K562 (cell line): ENCODE results near the gene POLR2A. TPM values are rescaled to one million over a fixed set of nuclear protein-coding genes. Genes with fewer than 3 reads are reported as not detected.

Experiments used
- ATAC-seq: fragments of 200-7000 bp; cut with Tn5 transposase; 3 replicates; pipeline ENCODE4 v1.9.1; 2020; ENCODE audit warnings: moderate library complexity
- BruUV-seq: library from RNA; stranded (reverse); fragments of 400-500 nt; replicated peaks from 2 replicates; lab custom pipeline; 2021; lab: Mats Ljungman, UMichigan
- CTCF ChIA-PET: fragments of 300-600 bp; formaldehyde crosslinking; extraction: SDS; loops from one replicate; lab custom pipeline; 2021; ENCODE audit warnings: low intra/inter-chr PET ratio; lab: Yijun Ruan, JAX
- POLR2A ChIA-PET: fragments of 300-600, 350-650 bp; sonication (Branson Sonifier 250); formaldehyde crosslinking; extraction: SDS; loops from one replicate; lab custom pipeline; 2021; ENCODE audit warnings: antibody characterized with exemption, inconsistent platforms; lab: Yijun Ruan, JAX
- DNase-seq, 4 experiments: peaks; one replicate each; pipeline versions ENCODE4 v3.0.0 to v3.0.0-alpha.2; 2011 to 2018; ENCODE audit warnings: low spot score in 3 of 4, mixed read lengths in 3 of 4; ENCODE audit errors: extremely low read depth in 1 of 4
- FAIRE-seq: peaks from 2 replicates; lab custom pipeline; 2011; peaks lifted over from hg19 to GRCh38; lab: Jason Lieb, UNC
- H2AFZ ChIP-seq: 2 replicates; pipeline ENCODE4 v1.6.0; 2011; ENCODE audit warnings: low read depth, low read length, control low read depth, inconsistent platforms
- H3K27ac ChIP-seq: fragments of 200-600 bp; 3 replicates; pipeline ENCODE4 v1.8.0; 2011; ENCODE audit warnings: low read depth, mild to moderate bottlenecking, control low read depth, inconsistent platforms, low read length, moderate library complexity, mixed read lengths; ENCODE audit errors: extremely low read depth
- H3K27me3 ChIP-seq, 2 experiments: fragments of 300-600 bp in 1 of 2; 2 replicates in 1 of 2; 3 replicates in 1 of 2; pipeline versions ENCODE4 v1.6.0 to v1.8.0; 2011; ENCODE audit warnings: inconsistent platforms in 2 of 2, low read length in 2 of 2, mild to moderate bottlenecking in 1 of 2, mixed read lengths in 1 of 2, moderate library complexity in 1 of 2; ENCODE audit not compliant: control insufficient read depth in 2 of 2, insufficient read depth in 2 of 2
- H3K36me3 ChIP-seq: fragments of 300-600 bp; 3 replicates; pipeline ENCODE4 v1.8.0; 2011; ENCODE audit warnings: mild to moderate bottlenecking, low read length, inconsistent platforms; ENCODE audit not compliant: control insufficient read depth, insufficient read depth
- H3K4me1 ChIP-seq, 2 experiments: fragments of 200-600 bp in 1 of 2; replicated peaks in 1 of 2; 2 replicates in 1 of 2; 3 replicates in 1 of 2; pipeline versions ENCODE4 v1.5.1 to v1.8.0; 2011; ENCODE audit warnings: inconsistent platforms in 2 of 2, low read length in 2 of 2, mild to moderate bottlenecking in 1 of 2, mixed read lengths in 1 of 2, moderate library complexity in 1 of 2; ENCODE audit not compliant: control insufficient read depth in 2 of 2, insufficient read depth in 2 of 2
- H3K4me2 ChIP-seq: 2 replicates; pipeline ENCODE4 v1.6.1; 2011; ENCODE audit warnings: low read length, control low read depth, inconsistent platforms, mixed read lengths; ENCODE audit not compliant: insufficient read depth
- H3K4me3 ChIP-seq: fragments of 200-600 bp; sonication (generic), shearing (Covaris generic); 2 replicates; pipeline ENCODE4 v1.5.1; 2016; ENCODE audit warnings: control low read depth, inconsistent platforms
- H3K79me2 ChIP-seq: fragments of 200-600 bp; 3 replicates; pipeline ENCODE4 v1.8.0; 2011; ENCODE audit warnings: low read length, inconsistent platforms; ENCODE audit not compliant: control insufficient read depth, insufficient read depth
- H3K9ac ChIP-seq, 2 experiments: 2 replicates each; pipeline versions ENCODE4 v1.6.0 to v1.6.1; 2011; ENCODE audit warnings: low read depth in 2 of 2, low read length in 2 of 2, control low read depth in 1 of 2, inconsistent platforms in 1 of 2, mild to moderate bottlenecking in 1 of 2, mixed read lengths in 1 of 2; ENCODE audit not compliant: insufficient read depth in 1 of 2
- H3K9me1 ChIP-seq: one replicate; pipeline ENCODE4 v1.6.0; 2011; ENCODE audit warnings: inconsistent platforms, mild to moderate bottlenecking, low read length, moderate library complexity; ENCODE audit not compliant: control insufficient read depth, insufficient read depth
- H3K9me3 ChIP-seq: replicated peaks from 2 replicates; pipeline ENCODE4 v1.5.1; 2011; ENCODE audit warnings: low read depth, low read length, inconsistent platforms; ENCODE audit not compliant: control insufficient read depth, insufficient read depth
- H4K20me1 ChIP-seq: replicated peaks from 2 replicates; pipeline ENCODE4 v1.6.1; 2011; ENCODE audit warnings: low read length, inconsistent platforms, mixed read lengths; ENCODE audit not compliant: control insufficient read depth, insufficient read depth
- E2F3 ChIP-seq: fragments of 250-450 bp; sonication (Bioruptor Pico); IDR thresholded peaks from 2 replicates; pipeline ENCODE4 v1.4.0; 2020; ENCODE audit warnings: mild to moderate bottlenecking
- GABPA ChIP-seq: fragments of 200-800 bp; sonication (Bioruptor generic); conservative IDR thresholded peaks from 2 replicates; pipeline ENCODE4 v1.6.1; 2016; ENCODE audit warnings: low read depth, missing genetic modification characterization, missing compliant biosample characterization
- GMEB1 ChIP-seq: fragments of 250-450 bp; sonication (Bioruptor Pico); IDR thresholded peaks from 2 replicates; pipeline ENCODE4 v1.4.0; 2020; ENCODE audit warnings: mild to moderate bottlenecking
- HDAC8 ChIP-seq: fragments of 450-650 bp; IDR thresholded peaks from 2 replicates; pipeline ENCODE4 v1.6.1; 2016; ENCODE audit warnings: mild to moderate bottlenecking, missing genetic modification characterization, moderate library complexity, missing compliant biosample characterization
- HMGN3 ChIP-seq: IDR thresholded peaks from 2 replicates; pipeline ENCODE4 v1.6.1; 2011; ENCODE audit warnings: borderline replicate concordance, low read depth, mild to moderate bottlenecking, mixed read lengths, low read length; ENCODE audit not compliant: insufficient read length; ENCODE audit errors: extremely low read depth
- MXI1 ChIP-seq: IDR thresholded peaks from 2 replicates; pipeline ENCODE4 v1.6.1; 2011; ENCODE audit warnings: low read depth, mild to moderate bottlenecking, improper control_type of control experiment, low read length
- MYNN ChIP-seq, 2 experiments: sonication (generic); formaldehyde crosslinking in 1 of 2; IDR thresholded peaks; 2 replicates each; pipeline versions ENCODE4 v1.5.0 to v1.6.1; 2016 to 2020; ENCODE audit warnings: antibody characterized with exemption in 1 of 2, missing genetic modification reagents in 1 of 2
- SPI1 ChIP-seq: IDR thresholded peaks from 2 replicates; pipeline ENCODE4 v1.6.1; 2011; ENCODE audit warnings: low read depth, low read length, control low read depth, borderline replicate concordance
- TOE1 ChIP-seq, 2 experiments: fragments of 450-650 bp in 1 of 2; sonication (generic) in 1 of 2; formaldehyde crosslinking in 1 of 2; IDR thresholded peaks; 2 replicates each; pipeline versions ENCODE4 v1.7.1 to v1.8.0; 2016 to 2022; ENCODE audit warnings: borderline replicate concordance in 2 of 2, mild to moderate bottlenecking in 2 of 2, antibody characterized with exemption in 1 of 2, inconsistent platforms in 1 of 2, low read depth in 1 of 2, missing genetic modification reagents in 1 of 2, moderate library complexity in 1 of 2
- ZNF57 ChIP-seq: fragments of 450-650 bp; formaldehyde crosslinking; IDR thresholded peaks from 2 replicates; pipeline ENCODE4 v1.4.0; 2020; ENCODE audit warnings: mild to moderate bottlenecking, moderate library complexity
- ZNF583 ChIP-seq: fragments of 250-450 bp; sonication (Bioruptor Pico); IDR thresholded peaks from 2 replicates; pipeline ENCODE4 v1.4.0; 2020
- ZNF740 ChIP-seq, 3 experiments: fragments of 200-800 bp in 1 of 3; sonication (Bioruptor generic) in 1 of 3; sonication (generic) in 1 of 3; formaldehyde crosslinking in 1 of 3; IDR thresholded peaks; 2 replicates each; pipeline versions ENCODE4 v1.6.1 to v1.8.0; 2016 to 2022; ENCODE audit warnings: mild to moderate bottlenecking in 2 of 3, missing compliant biosample characterization in 2 of 3, missing genetic modification characterization in 2 of 3, missing genetic modification reagents in 1 of 3
- ZNF75A ChIP-seq: fragments of 450-650 bp; formaldehyde crosslinking; IDR thresholded peaks from 2 replicates; pipeline ENCODE4 v1.4.0; 2020; ENCODE audit warnings: mild to moderate bottlenecking
- WGBS: fragments of 100-300 bp; shearing (Covaris generic); methylation state at CpG from one replicate; pipeline ENCODE4 v1.1.6; 2016; ENCODE audit warnings: low coverage, mixed read lengths; ENCODE audit not compliant: insufficient coverage; ENCODE audit errors: missing lambda C conversion rate; 5-methylcytosine and 5-hydroxymethylcytosine counted together
- in situ Hi-C: fragments of 300-500 bp; cut with MboI; formaldehyde crosslinking; loops from 4 replicates; pipeline ENCODE4 v1.15.0; 2018; ENCODE audit warnings: inconsistent platforms, mixed read lengths
- intact Hi-C: fragments of 100-400 bp; cut with micrococcal nuclease; formaldehyde crosslinking; loops from 2 replicates; pipeline ENCODE4 v1.14.2; 2022
- polyA plus RNA-seq, 8 experiments: library from polyadenylated mRNA; depleted of rRNA in 4 of 8; stranded (reverse) in 5 of 8; unstranded in 3 of 8; fragments of >200 nt; fragmentation: Nextera tagmentation in 2 of 8; fragmentation: Illumina TruSeq in 1 of 8; extraction: Ambion mirVana in 2 of 8; extraction: Trizol in 1 of 8; gene quantifications; 2 replicates each; pipeline versions ENCODE4 v1.2.1 to v1.2.3, GENCODE V29; 2011 to 2014; ENCODE audit warnings: inconsistent platforms in 1 of 8, missing spikeins in 1 of 8
- total RNA-seq, 7 experiments: library from RNA; depleted of rRNA in 6 of 7; stranded (reverse); fragments of >200 nt in 6 of 7; fragmentation: Illumina TruSeq in 2 of 7; extraction: Trizol in 2 of 7; gene quantifications; 2 replicates each; pipeline versions ENCODE4 v1.2.1 to v1.2.3, GENCODE V29; 2011 to 2021; ENCODE audit warnings: low replicate concordance in 1 of 7
- TF ChIP-seq, protein P1 (sequence below): fragments of 450-650 bp; IDR thresholded peaks from 2 replicates; pipeline ENCODE4 v1.6.1; 2016; ENCODE audit warnings: antibody characterized with exemption
- TF ChIP-seq, protein P2 (sequence below): fragments of 450-650 bp; conservative IDR thresholded peaks from 2 replicates; pipeline ENCODE4 v1.6.1; 2016; ENCODE audit warnings: missing genetic modification characterization, low read depth, mild to moderate bottlenecking, missing compliant biosample characterization, moderate library complexity

POLR2A gene
- total and polyA plus RNA-seq, 9 of the 15 experiments (the other 6 are each of a cell fraction or from before 2014, with no cell fraction given): 1.3 to 109 (median 12.4) TPM

- H2AFZ ChIP-seq: no peak overlapping the region
- H3K9me1 ChIP-seq: no peaks in the 10 kb centered on the region
- in situ Hi-C loops: no loop called here
- CTCF ChIA-PET: interaction anchor here (0.7 kb wide), 1 partner anchor 216 kb away, joined by 3 read pairs; no protein-coding TSS in a partner anchor
- H3K4me2 ChIP-seq: no peak overlapping the region
- ATAC-seq (no peak), DNase-seq (peak in 1 of 4 experiments; percentile 1), FAIRE-seq (no peak)
- H3K9ac ChIP-seq: no peak overlapping the region
- BruUV-seq: no TSS peak
- H3K27ac ChIP-seq: no peak overlapping the region
- no peaks in the 10 kb centered on the region for H4K20me1 ChIP-seq
- no peaks in the 10 kb centered on the region for H3K79me2 ChIP-seq
- intact Hi-C loops: no loop called here
- H3K36me3 ChIP-seq: no peaks in the 10 kb centered on the region
- H3K9me3 ChIP-seq: peaks cover 3% of the 10 kb centered on the region; the same call in 1 of the 2 replicates
- no peaks in the 10 kb centered on the region for H3K27me3 ChIP-seq
- POLR2A ChIA-PET: no interaction called here
- H3K4me3 ChIP-seq: no peak overlapping the region
- H3K4me1 ChIP-seq: no peaks in the 10 kb centered on the region
- WGBS: 73% methylated on average over 3 of the region's 6 CpGs
- no peak for TF ChIP-seq ZNF57 (CRISPR knock-in tag)
- TF ChIP-seq SPI1: no peak
- TF ChIP-seq E2F3: no peak
- TF ChIP-seq MXI1: no peak
- TF ChIP-seq, protein P1, sequence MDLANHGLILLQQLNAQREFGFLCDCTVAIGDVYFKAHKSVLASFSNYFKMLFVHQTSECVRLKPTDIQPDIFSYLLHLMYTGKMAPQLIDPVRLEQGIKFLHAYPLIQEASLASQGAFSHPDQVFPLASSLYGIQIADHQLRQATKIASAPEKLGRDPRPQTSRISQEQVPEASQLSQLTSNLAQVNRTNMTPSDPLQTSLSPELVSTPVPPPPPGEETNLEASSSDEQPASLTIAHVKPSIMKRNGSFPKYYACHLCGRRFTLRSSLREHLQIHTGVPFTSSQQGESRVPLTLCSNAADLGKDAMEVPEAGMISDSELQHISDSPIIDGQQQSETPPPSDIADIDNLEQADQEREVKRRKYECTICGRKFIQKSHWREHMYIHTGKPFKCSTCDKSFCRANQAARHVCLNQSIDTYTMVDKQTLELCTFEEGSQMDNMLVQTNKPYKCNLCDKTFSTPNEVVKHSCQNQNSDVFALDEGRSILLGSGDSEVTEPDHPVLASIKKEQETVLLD: no peak
- TF ChIP-seq MYNN (IDR thresholded peaks at IDR 0.05): no peak
- no peak for TF ChIP-seq MYNN (CRISPR knock-in tag; IDR thresholded peaks at IDR 0.05)
- TF ChIP-seq GMEB1 (CRISPR knock-in tag): no peak
- no peak for TF ChIP-seq ZNF583 (CRISPR knock-in tag)
- no peak for TF ChIP-seq HMGN3
- TF ChIP-seq HDAC8 (tag): no peak
- TF ChIP-seq, protein P2, sequence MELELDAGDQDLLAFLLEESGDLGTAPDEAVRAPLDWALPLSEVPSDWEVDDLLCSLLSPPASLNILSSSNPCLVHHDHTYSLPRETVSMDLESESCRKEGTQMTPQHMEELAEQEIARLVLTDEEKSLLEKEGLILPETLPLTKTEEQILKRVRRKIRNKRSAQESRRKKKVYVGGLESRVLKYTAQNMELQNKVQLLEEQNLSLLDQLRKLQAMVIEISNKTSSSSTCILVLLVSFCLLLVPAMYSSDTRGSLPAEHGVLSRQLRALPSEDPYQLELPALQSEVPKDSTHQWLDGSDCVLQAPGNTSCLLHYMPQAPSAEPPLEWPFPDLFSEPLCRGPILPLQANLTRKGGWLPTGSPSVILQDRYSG (tag): no peak
- no peak for TF ChIP-seq TOE1 (IDR thresholded peaks at IDR 0.05; ENCODE audit: borderline replicate concordance)
- no peak for TF ChIP-seq TOE1 (CRISPR knock-in tag; IDR thresholded peaks at IDR 0.05; ENCODE audit: borderline replicate concordance, low read depth)
- no peak for TF ChIP-seq ZNF75A (CRISPR knock-in tag)
- no peak for TF ChIP-seq ZNF740 (CRISPR knock-in tag; IDR thresholded peaks at IDR 0.05)
- no peak for TF ChIP-seq ZNF740 (tag; IDR thresholded peaks at IDR 0.05)
- no peak for TF ChIP-seq GABPA
Measured at GRCh38 chr17:7530023-7530900, 46.1 kb downstream of the POLR2A start.
